T-helper 2 cell treated with Interferon-gamma antibody and Interleukin-4, amounts not matched to agents 5 μg/mL and 100 μg/mL, for 36 hours (primary cell): ENCODE data around the gene CHRM5.

Experiments
- DNase-seq: peaks from one replicate; pipeline ENCODE4 v3.0.0; 2021; ENCODE audit warnings: low spot score
- H3K27ac Mint-ChIP-seq: one replicate; pipeline ENCODE4 v1.8.0; 2021; ENCODE audit warnings: mild to moderate bottlenecking, mixed read lengths
- H3K27me3 Mint-ChIP-seq: one replicate; pipeline ENCODE4 v1.8.0; 2021; ENCODE audit warnings: low read depth, mixed read lengths
- H3K36me3 Mint-ChIP-seq: one replicate; pipeline ENCODE4 v1.8.0; 2021; ENCODE audit warnings: low read depth, mixed read lengths
- H3K4me1 Mint-ChIP-seq: one replicate; pipeline ENCODE4 v1.8.0; 2021; ENCODE audit warnings: low read depth, mixed read lengths
- H3K4me3 Mint-ChIP-seq: one replicate; pipeline ENCODE4 v1.8.0; 2022; ENCODE audit warnings: mild to moderate bottlenecking, moderate library complexity, mixed read lengths
- H3K9me3 Mint-ChIP-seq: one replicate; pipeline ENCODE4 v1.8.0; 2021; ENCODE audit warnings: mixed read lengths

The CHRM5 gene

GRCh38 chr15:34064438-34064837 lies 96.1 kb downstream of the CHRM5 start:
- Mint-ChIP-seq H3K9me3 (no peaks in the 10 kb centered on the region), H3K4me3 (no peak overlapping the region), H3K36me3 (no peaks in the 10 kb centered on the region), H3K27me3 (peaks cover 7% of the 10 kb centered on the region), H3K27ac (no peak overlapping the region), H3K4me1 (peaks cover 19% of the 10 kb centered on the region)
- DNase-seq, result no peak

DNA sequence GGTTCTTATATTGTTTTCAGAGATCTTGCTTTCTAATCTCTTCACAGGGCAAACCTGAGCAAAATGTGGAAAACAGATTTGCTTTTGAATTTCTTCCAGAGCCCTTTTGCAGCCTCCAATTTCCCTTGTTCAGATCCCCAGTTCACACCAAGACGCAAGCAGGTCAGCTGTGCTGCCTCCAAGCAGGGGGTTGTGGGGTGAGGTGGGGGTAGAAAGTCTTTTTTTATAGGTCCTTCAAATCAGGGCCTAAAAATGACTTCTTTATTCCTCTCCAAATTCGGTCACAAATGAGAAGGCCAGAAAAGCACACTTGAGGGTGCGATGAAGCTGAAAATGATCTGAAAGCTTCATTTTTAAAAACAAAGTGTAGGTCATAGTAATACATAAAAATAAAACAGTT lies 97.0 kb downstream of the CHRM5 start:
- DNase-seq, result no peak
- H3K9me3 Mint-ChIP-seq, result no peaks in the 10 kb centered on the region
- H3K27ac Mint-ChIP-seq, result no peak overlapping the region
- no peaks in the 10 kb centered on the region for H3K27me3 Mint-ChIP-seq
- no peaks in the 10 kb centered on the region for H3K36me3 Mint-ChIP-seq
- H3K4me3 Mint-ChIP-seq, result no peak overlapping the region
- peaks cover 19% of the 10 kb centered on the region for H3K4me1 Mint-ChIP-seq

DNA sequence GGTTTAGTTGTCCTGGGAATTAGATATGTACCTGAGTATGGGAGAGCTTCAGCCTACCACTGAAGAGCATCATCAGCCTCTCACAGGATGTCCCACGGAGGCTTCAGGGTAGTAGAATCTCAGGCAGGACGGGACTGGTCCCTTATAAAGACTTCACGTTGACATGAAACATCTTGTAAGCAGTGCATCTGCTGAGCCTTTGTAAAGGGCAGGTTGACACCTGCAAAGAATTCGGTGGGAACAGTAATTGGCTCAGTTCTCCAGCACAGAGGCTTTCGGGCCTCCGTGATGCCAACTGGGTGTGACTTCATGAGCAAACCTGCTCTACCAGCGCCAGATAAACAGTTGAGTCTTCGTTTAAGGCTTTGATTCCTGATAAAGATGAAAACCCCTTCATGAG lies 97.6 kb downstream of the CHRM5 start:
- Mint-ChIP-seq H3K4me3 (no peak overlapping the region), H3K36me3 (no peaks in the 10 kb centered on the region), H3K9me3 (no peaks in the 10 kb centered on the region), H3K27me3 (no peaks in the 10 kb centered on the region), H3K4me1 (peaks cover 19% of the 10 kb centered on the region), H3K27ac (no peak overlapping the region)
- DNase-seq, result no peak

- Mint-ChIP-seq H3K27me3 (no peaks in the 10 kb centered on the region), H3K4me3 (no peak overlapping the region), H3K4me1 (peaks cover under 1% of the 10 kb centered on the region), H3K27ac (no peak overlapping the region), H3K36me3 (no peaks in the 10 kb centered on the region), H3K9me3 (no peaks in the 10 kb centered on the region)
- no peak for DNase-seq
Observed at GRCh38 chr15:34070003-34070402, 101.7 kb downstream of the CHRM5 start.

GRCh38 chr15:34076785-34077184 lies 108.5 kb downstream of the CHRM5 start:
- H3K27me3 Mint-ChIP-seq, result no peaks in the 10 kb centered on the region
- H3K4me1 Mint-ChIP-seq, result no peaks in the 10 kb centered on the region
- no peak overlapping the region for H3K27ac Mint-ChIP-seq
- no peak overlapping the region for H3K4me3 Mint-ChIP-seq
- H3K36me3 Mint-ChIP-seq, result no peaks in the 10 kb centered on the region
- H3K9me3 Mint-ChIP-seq, result no peaks in the 10 kb centered on the region
- DNase-seq, result no peak

DNA sequence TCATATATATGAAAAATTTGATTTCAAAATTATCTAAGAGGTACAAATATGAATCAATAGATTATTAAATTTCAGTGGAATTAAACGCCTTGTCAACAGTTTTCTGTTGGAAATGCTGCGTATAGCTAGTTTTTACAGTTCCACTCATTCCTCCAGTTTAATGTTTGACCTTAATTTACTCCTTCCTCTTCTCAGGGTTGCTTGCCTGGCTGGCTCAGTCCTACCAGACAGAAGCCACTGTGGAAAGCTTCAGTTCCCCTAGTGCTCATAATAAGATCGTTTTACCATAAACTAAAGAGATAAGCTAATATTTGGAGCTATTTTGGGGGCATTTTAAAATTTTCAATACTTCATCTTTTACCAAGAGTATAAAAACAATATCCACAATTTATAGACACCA lies 110.6 kb downstream of the CHRM5 start:
- no peaks in the 10 kb centered on the region for H3K27me3 Mint-ChIP-seq
- DNase-seq, result no peak
- no peak overlapping the region for H3K4me3 Mint-ChIP-seq

GRCh38 chr15:34079904-34080303 lies 111.6 kb downstream of the CHRM5 start:
- H3K27me3 Mint-ChIP-seq, result no peaks in the 10 kb centered on the region
- H3K4me1 Mint-ChIP-seq, result no peaks in the 10 kb centered on the region
- H3K4me3 Mint-ChIP-seq, result no peak overlapping the region
- no peak for DNase-seq
- H3K36me3 Mint-ChIP-seq, result peaks cover 9% of the 10 kb centered on the region
- no peaks in the 10 kb centered on the region for H3K9me3 Mint-ChIP-seq
- no peak overlapping the region for H3K27ac Mint-ChIP-seq

More for the DNA sequence above, 110.6 kb downstream of the CHRM5 start:
- Mint-ChIP-seq H3K27ac (no peak overlapping the region), H3K36me3 (peaks cover 5% of the 10 kb centered on the region), H3K9me3 (no peaks in the 10 kb centered on the region), H3K4me1 (no peaks in the 10 kb centered on the region)

GRCh38 chr15:34084086-34084485 lies 115.8 kb downstream of the CHRM5 start:
- H3K27me3 Mint-ChIP-seq, result no peaks in the 10 kb centered on the region
- H3K4me1 Mint-ChIP-seq, result no peaks in the 10 kb centered on the region
- no peak for DNase-seq
- H3K4me3 Mint-ChIP-seq, result no peak overlapping the region
- no peak overlapping the region for H3K27ac Mint-ChIP-seq
- peaks cover 26% of the 10 kb centered on the region for H3K36me3 Mint-ChIP-seq
- H3K9me3 Mint-ChIP-seq, result no peaks in the 10 kb centered on the region

GRCh38 chr15:34085746-34086145 lies 117.4 kb downstream of the CHRM5 start:
- Mint-ChIP-seq H3K27ac (no peak overlapping the region), H3K4me3 (no peak overlapping the region), H3K4me1 (no peaks in the 10 kb centered on the region), H3K36me3 (peaks cover 33% of the 10 kb centered on the region), H3K9me3 (no peaks in the 10 kb centered on the region), H3K27me3 (no peaks in the 10 kb centered on the region)
- DNase-seq, result no peak

GRCh38 chr15:34099914-34100313 lies 131.6 kb downstream of the CHRM5 start:
- Mint-ChIP-seq H3K4me3 (peak overlapping the region; percentile 100), H3K36me3 (peaks cover 26% of the 10 kb centered on the region), H3K27ac (peak overlapping the region; percentile 74), H3K4me1 (peaks cover 28% of the 10 kb centered on the region), H3K9me3 (peaks cover 9% of the 10 kb centered on the region), H3K27me3 (no peaks in the 10 kb centered on the region)
- DNase-seq, result no peak

DNA sequence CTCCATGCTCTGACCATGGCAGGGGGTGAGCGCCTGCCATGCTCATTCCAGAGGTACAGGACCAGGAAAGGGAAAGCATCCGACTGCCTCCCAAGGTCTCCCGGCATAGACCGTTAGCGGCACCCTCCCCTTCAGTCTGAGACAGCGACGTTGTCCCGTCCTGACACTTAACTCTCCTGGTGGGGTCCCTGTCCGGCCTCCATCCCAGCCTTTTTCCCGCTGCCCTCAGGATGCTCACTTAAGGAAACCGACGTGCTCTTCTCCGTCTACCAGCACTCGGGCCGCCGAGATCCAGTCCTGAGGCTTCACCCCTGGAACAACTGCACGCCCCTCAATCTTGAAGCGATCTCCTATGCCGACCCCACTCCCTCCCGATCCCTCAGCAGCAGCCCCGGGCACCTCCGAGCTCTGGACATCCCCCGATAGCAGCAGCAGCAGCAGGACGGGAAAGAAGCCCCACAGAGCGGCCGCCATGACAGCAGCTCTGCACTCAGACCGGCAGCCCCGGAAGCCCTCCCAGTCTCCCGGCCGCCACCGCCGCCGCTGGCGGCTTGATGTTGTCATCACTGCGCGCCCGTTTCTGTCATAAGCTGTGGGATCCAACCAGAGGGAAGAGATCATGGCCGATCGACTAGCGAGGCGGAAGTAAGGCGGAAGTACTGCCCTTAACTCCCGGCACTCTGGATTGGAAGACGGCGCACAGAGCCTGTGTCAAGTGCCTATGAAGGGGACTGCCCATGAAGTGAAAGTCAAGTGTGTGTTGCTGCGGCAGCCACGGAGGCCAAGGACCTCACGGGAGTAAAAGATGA lies 133.3 kb downstream of the CHRM5 start, which contains the start of the genes EMC7 and PGBD4:
Gene EMC7 (minus strand): TSS at position 497 of the 809 bp plus-strand sequence. CDS start 23 bp downstream, at position 474.
Gene PGBD4 (plus strand): TSS at position 718 of the 809 bp plus-strand sequence. CDS start 449 bp downstream, outside the sequence.
- no peaks in the 10 kb centered on the region for H3K27me3 Mint-ChIP-seq
- peak; percentile 99 for DNase-seq
- peak within 1 kb of the TSS; percentile 100 for H3K4me3 Mint-ChIP-seq
- H3K4me1 Mint-ChIP-seq, result peaks cover 28% of the 10 kb centered on the region
- H3K27ac Mint-ChIP-seq, result peak within 1 kb of the TSS; percentile 99
- H3K36me3 Mint-ChIP-seq, result peaks cover 27% of the 10 kb centered on the region
- H3K9me3 Mint-ChIP-seq, result peaks cover 9% of the 10 kb centered on the region

DNA sequence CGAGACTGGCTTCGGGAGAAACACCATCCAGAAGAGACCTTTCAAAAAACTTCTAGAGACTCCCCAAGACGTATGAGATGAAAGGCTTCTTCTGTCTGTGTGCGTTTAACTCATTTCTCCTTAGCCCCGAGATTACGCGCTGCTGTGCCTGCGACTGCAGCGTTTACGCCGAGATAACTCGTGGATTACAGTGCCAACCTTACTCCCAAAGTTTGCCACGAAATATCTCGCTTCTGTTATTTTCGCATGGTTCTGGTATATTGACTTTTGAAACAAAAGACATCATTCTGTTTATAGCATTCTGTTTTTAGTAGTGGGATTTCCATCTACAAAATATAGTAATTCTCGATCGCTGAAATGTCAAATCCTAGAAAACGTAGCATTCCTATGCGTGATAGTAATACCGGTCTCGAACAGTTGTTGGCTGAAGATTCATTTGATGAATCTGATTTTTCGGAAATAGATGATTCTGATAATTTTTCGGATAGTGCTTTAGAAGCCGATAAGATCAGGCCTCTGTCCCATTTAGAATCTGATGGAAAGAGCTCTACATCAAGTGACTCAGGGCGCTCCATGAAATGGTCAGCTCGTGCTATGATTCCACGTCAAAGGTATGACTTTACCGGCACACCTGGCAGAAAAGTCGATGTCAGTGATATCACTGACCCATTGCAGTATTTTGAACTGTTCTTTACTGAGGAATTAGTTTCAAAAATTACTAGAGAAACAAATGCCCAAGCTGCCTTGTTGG lies 134.1 kb downstream of the CHRM5 start:
- Mint-ChIP-seq H3K27ac (peak overlapping the region; percentile 99), H3K36me3 (peaks cover 27% of the 10 kb centered on the region), H3K9me3 (peaks cover 9% of the 10 kb centered on the region), H3K27me3 (no peaks in the 10 kb centered on the region), H3K4me3 (peak overlapping the region; percentile 100), H3K4me1 (peaks cover 27% of the 10 kb centered on the region)
- no peak for DNase-seq

- H3K36me3 Mint-ChIP-seq, result peaks cover 23% of the 10 kb centered on the region
Observed at GRCh38 chr15:34106423-34106822, 138.1 kb downstream of the CHRM5 start.

DNA sequence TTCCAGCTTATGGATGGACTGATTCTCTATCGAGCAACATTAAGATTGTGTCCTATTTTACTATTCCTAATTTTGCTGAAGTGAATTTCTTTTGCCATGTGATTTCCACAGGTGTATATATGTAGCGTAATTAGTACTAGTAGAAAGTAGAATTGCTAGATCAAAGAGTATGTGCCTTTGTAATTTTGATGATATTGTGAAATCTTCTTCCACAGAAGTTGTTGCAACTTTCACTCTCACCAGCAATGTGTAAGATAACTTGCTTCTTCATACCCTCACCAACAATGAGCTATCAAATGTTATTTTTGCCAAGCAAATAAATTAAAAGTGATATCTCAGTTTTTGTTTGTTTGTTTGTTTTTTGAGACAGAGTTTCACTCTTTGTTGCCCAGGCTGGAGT lies 139.0 kb downstream of the CHRM5 start:
- H3K4me1 Mint-ChIP-seq, result peaks cover 10% of the 10 kb centered on the region
- no peak overlapping the region for H3K4me3 Mint-ChIP-seq
- H3K9me3 Mint-ChIP-seq, result peaks cover 9% of the 10 kb centered on the region
- no peak overlapping the region for H3K27ac Mint-ChIP-seq
- no peaks in the 10 kb centered on the region for H3K27me3 Mint-ChIP-seq
- H3K36me3 Mint-ChIP-seq, result peaks cover 18% of the 10 kb centered on the region
- DNase-seq, result no peak

More at GRCh38 chr15:34106423-34106822, 138.1 kb downstream of the CHRM5 start:
- no peak for DNase-seq
- Mint-ChIP-seq H3K9me3 (peaks cover 9% of the 10 kb centered on the region), H3K4me1 (peaks cover 14% of the 10 kb centered on the region), H3K27me3 (no peaks in the 10 kb centered on the region), H3K27ac (no peak overlapping the region), H3K4me3 (no peak overlapping the region)
